Transverse colon (tissue), 4 donors: ENCODE results near the gene RSPRY1. TPM values are rescaled to one million over a fixed set of nuclear protein-coding genes. Genes with fewer than 3 reads are reported as not detected.

Experiments
- DNase-seq: peaks from one replicate; pipeline ENCODE4 v3.0.0-alpha.2; 2019
- H3K27ac ChIP-seq, 4 donors: fragments of 200-600 bp; sonication (generic); 2 replicates each; pipeline ENCODE4 v1.5.1; 2016 to 2018; ENCODE audit warnings: inconsistent platforms in 4 of 4
- H3K27me3 ChIP-seq: fragments of 200-600 bp; sonication (generic); 2 replicates; pipeline ENCODE4 v1.5.1; 2017; ENCODE audit warnings: inconsistent platforms
- H3K36me3 ChIP-seq, 4 donors: fragments of 200-600 bp; sonication (generic); 2 replicates each; pipeline ENCODE4 v1.5.1; 2017 to 2019; ENCODE audit warnings: inconsistent platforms in 4 of 4
- H3K4me1 ChIP-seq, 4 donors: fragments of 200-600 bp; sonication (generic); 2 replicates each; pipeline ENCODE4 v1.5.1; 2017 to 2020; ENCODE audit warnings: inconsistent platforms in 4 of 4
- H3K4me3 ChIP-seq, 4 donors: fragments of 200-600 bp; sonication (generic); 1 replicate in 1 of 4; 2 replicates in 3 of 4; pipeline versions ENCODE4 v1.5.1 to v1.6.1; 2017 to 2019; ENCODE audit warnings: inconsistent platforms in 4 of 4
- H3K9me3 ChIP-seq, 2 donors: fragments of 200-600 bp; sonication (generic); 2 replicates each; pipeline ENCODE4 v1.5.1; 2017 to 2019; ENCODE audit warnings: inconsistent platforms in 2 of 2
- CTCF ChIP-seq, 5 experiments: fragments of 200-600 bp in 3 of 5; fragments of 450-650 bp in 2 of 5; sonication (generic) in 3 of 5; IDR thresholded peaks; 1 replicate in 2 of 5; 2 replicates in 3 of 5; pipeline ENCODE4 v1.5.1; 2016 to 2017; ENCODE audit warnings: antibody characterized with exemption in 5 of 5, inconsistent platforms in 3 of 5, mild to moderate bottlenecking in 2 of 5, moderate library complexity in 1 of 5
- EP300 ChIP-seq: sonication (generic); formaldehyde crosslinking; IDR thresholded peaks from one replicate; pipeline ENCODE4 v1.6.1; 2017; ENCODE audit warnings: antibody characterized with exemption, low read depth
- POLR2A ChIP-seq: fragments of 450-650 bp; IDR thresholded peaks from one replicate; pipeline ENCODE4 v1.6.1; 2016; ENCODE audit warnings: antibody characterized with exemption, mild to moderate bottlenecking, moderate library complexity
- POLR2AphosphoS5 ChIP-seq, 3 donors: sonication (generic); formaldehyde crosslinking; IDR thresholded peaks; one replicate each; pipeline ENCODE4 v1.6.1; 2016; ENCODE audit warnings: antibody characterized with exemption in 3 of 3
- WGBS, 2 donors: methylation state at CpG; one replicate each; pipeline ENCODE4 v1.1.5; 2018; ENCODE audit warnings: low coverage in 1 of 2; 5-methylcytosine and 5-hydroxymethylcytosine counted together
- in situ Hi-C, 4 donors: fragments of 200-750 bp; cut with MboI; loops; one replicate each; pipeline versions ENCODE4 v1.15.0 to v1.15.1; 2017; ENCODE audit warnings: low sequenced_read_pairs in 3 of 4, low pct_ligation_motif_present in 1 of 4, low pct_unique_long_range_greater_than_20kb in 1 of 4
- intact Hi-C: fragments of 100-400 bp; cut with DNase I; formaldehyde crosslinking; loops from one replicate; pipeline ENCODE4 v1.15.1; 2023; ENCODE audit warnings: low total_unique reads
- total RNA-seq, 4 donors: library from RNA; depleted of rRNA; stranded (reverse); fragments of >200 nt; gene quantifications; one replicate each; pipeline ENCODE4 v1.1.0, GENCODE V29; 2016

The RSPRY1 gene
- total RNA-seq, 4 donors from 2014 or later, result 17.1 to 58.4 (median 44.5) TPM

- intact Hi-C loops (no loop called here), in situ Hi-C loops (no loop called here)
- Histone ChIP-seq H3K4me1 (peaks cover 5 to 36% (median 21%) of the 10 kb centered on the region in 4 donors), H3K27me3 (no peaks in the 10 kb centered on the region), H3K9me3 (no peaks in the 10 kb centered on the region), H3K36me3 (no peaks in the 10 kb centered on the region), H3K4me3 (no peak overlapping the region), H3K27ac (no peak overlapping the region)
- 74% methylated on average over 16 of the region's 17 CpGs; no CpG with 5 or more reads in 1 of the 2 donors for WGBS, 2 donors
- DNase-seq, result no peak
- no peak for TF ChIP-seq EP300
- TF ChIP-seq POLR2A, result no peak
Measured at GRCh38 chr16:57262841-57263540, 76.9 kb downstream of the RSPRY1 start.

- in situ Hi-C loops, result no loop called here
- Histone ChIP-seq H3K4me1 (peaks cover 8 to 44% (median 27%) of the 10 kb centered on the region in 4 donors), H3K4me3 (no peak overlapping the region), H3K27ac (peak overlapping the region in 1 of 4 donors; percentile 75), H3K9me3 (no peaks in the 10 kb centered on the region), H3K36me3 (no peaks in the 10 kb centered on the region), H3K27me3 (no peaks in the 10 kb centered on the region)
- 78% methylated on average over 17 of the region's 18 CpGs; no CpG with 5 or more reads in 1 of the 2 donors for WGBS, 2 donors
- intact Hi-C loops, result no loop called here
- no peak for DNase-seq
- no peak for TF ChIP-seq EP300
- TF ChIP-seq POLR2AphosphoS5 (IDR thresholded peaks at IDR 0.05), result no peak
- no peak for TF ChIP-seq CTCF (IDR thresholded peaks at IDR 0.05)
- no peak for TF ChIP-seq POLR2A
Measured at GRCh38 chr16:57263541-57264351, 77.6 kb downstream of the RSPRY1 start.

GRCh38 chr16:57264381-57264780 is 78.3 kb downstream of the RSPRY1 start:
- no peaks in the 10 kb centered on the region for H3K36me3 ChIP-seq
- intact Hi-C loops (no loop called here), in situ Hi-C loops (no loop called here)
- H3K27ac ChIP-seq, result peak overlapping the region in 3 of 4 donors; percentile 71 to 75 (median 73)
- H3K9me3 ChIP-seq, result no peaks in the 10 kb centered on the region
- WGBS, 2 donors, result 81% methylated on average over 8 of the region's 8 CpGs; no CpG with 5 or more reads in 1 of the 2 donors
- H3K27me3 ChIP-seq, result no peaks in the 10 kb centered on the region
- no peak overlapping the region for H3K4me3 ChIP-seq
- no peak for DNase-seq
- peaks cover 8 to 50% (median 29%) of the 10 kb centered on the region in 4 donors for H3K4me1 ChIP-seq
- TF ChIP-seq CTCF (IDR thresholded peaks at IDR 0.05) (no peak), POLR2AphosphoS5 (IDR thresholded peaks at IDR 0.05) (no peak), POLR2A (no peak), EP300 (no peak)

DNA sequence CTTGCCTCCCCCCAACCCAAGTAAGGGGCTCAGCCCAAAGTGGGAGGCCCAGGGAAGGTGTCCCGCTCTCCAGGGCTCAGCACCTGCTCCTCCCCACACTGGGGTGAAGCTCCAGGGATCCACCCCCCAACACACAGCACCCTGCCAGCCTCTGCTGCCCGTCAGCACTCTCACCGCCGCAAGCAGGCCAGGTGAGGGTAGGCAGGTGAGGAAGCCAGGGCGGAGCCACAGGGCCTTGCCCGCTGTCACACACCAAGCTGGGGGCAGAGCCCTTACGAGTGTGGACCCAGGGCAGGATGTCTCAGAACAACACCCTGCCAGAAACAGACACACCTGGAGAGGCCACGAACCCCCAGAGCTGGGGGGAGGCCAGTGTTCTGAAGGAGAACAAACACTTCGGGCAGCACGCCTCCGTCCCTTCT is 78.8 kb downstream of the RSPRY1 start:
- Histone ChIP-seq H3K4me3 (no peak overlapping the region), H3K27ac (peak overlapping the region; percentile 57 to 75 (median 72)), H3K4me1 (peaks cover 8 to 50% (median 29%) of the 10 kb centered on the region in 4 donors), H3K27me3 (no peaks in the 10 kb centered on the region), H3K9me3 (no peaks in the 10 kb centered on the region), H3K36me3 (no peaks in the 10 kb centered on the region)
- 40 to 44% methylated on average over 1 to 11 of the region's 11 CpGs for WGBS, 2 donors
- intact Hi-C loops (no loop called here), in situ Hi-C loops (no loop called here)
- DNase-seq, result peak; percentile 72
- TF ChIP-seq EP300 (no peak), POLR2AphosphoS5 (IDR thresholded peaks at IDR 0.05) (peak; percentile 5 to 30 (median 18)), CTCF (IDR thresholded peaks at IDR 0.05) (no peak), POLR2A (peak; percentile 23)
